ENCODE data around the gene ABCF3. TPM values are rescaled to one million over a fixed set of nuclear protein-coding genes. Genes with fewer than 3 reads are reported as not detected.

Gene ABCF3
- total RNA-seq, 1 experiment from 2014 or later: 33.4 TPM

Other genes starting within 250 kb of the ABCF3 start
- gene ABCC5, start 168.3 kb upstream of the ABCF3 start, total RNA-seq (2014; rRNA removed; shearing (Covaris generic)): 7.2 and 10.1 TPM in 2 replicates
- not detected in 2 replicates for gene HTR3D, start 154.5 kb upstream of the ABCF3 start, total RNA-seq (2014; rRNA removed; shearing (Covaris generic))
- gene HTR3C, start 133.2 kb upstream of the ABCF3 start, total RNA-seq (2014; rRNA removed; shearing (Covaris generic)): not detected in 2 replicates
- gene HTR3E, start 89.1 kb upstream of the ABCF3 start, total RNA-seq (2014; rRNA removed; shearing (Covaris generic)): not detected in 2 replicates
- gene EIF2B5, start 50.8 kb upstream of the ABCF3 start, total RNA-seq (2014; rRNA removed; shearing (Covaris generic)): 42.1 and 52.0 TPM in 2 replicates
- gene DVL3, start 30.8 kb upstream of the ABCF3 start, total RNA-seq (2014; rRNA removed; shearing (Covaris generic)): 21.9 and 27.8 TPM in 2 replicates
- gene AP2M1, start 11.3 kb upstream of the ABCF3 start, total RNA-seq (2014; rRNA removed; shearing (Covaris generic)): 699 and 754 TPM in 2 replicates
- not detected in 2 replicates for gene VWA5B2, start 43.4 kb downstream of the ABCF3 start, total RNA-seq (2014; rRNA removed; shearing (Covaris generic))
- 67.0 and 71.2 TPM in 2 replicates for gene ALG3, start 62.8 kb downstream of the ABCF3 start, total RNA-seq (2014; rRNA removed; shearing (Covaris generic))
- 7.3 and 9.6 TPM in 2 replicates for gene EEF1AKMT4, start 63.5 kb downstream of the ABCF3 start, total RNA-seq (2014; rRNA removed; shearing (Covaris generic))
- 0.29 and 0.96 TPM in 2 replicates for gene CAMK2N2, start 75.4 kb downstream of the ABCF3 start, total RNA-seq (2014; rRNA removed; shearing (Covaris generic))
- not detected in 2 replicates for gene ECE2, start 89.8 kb downstream of the ABCF3 start, total RNA-seq (2014; rRNA removed; shearing (Covaris generic))
- 542 and 803 TPM in 2 replicates for gene PSMD2, start 113.0 kb downstream of the ABCF3 start, total RNA-seq (2014; rRNA removed; shearing (Covaris generic))
- 164 and 173 TPM in 2 replicates for gene EIF4G1, start 128.4 kb downstream of the ABCF3 start, total RNA-seq (2014; rRNA removed; shearing (Covaris generic))
- 10.6 and 12.0 TPM in 2 replicates for gene FAM131A, start 151.4 kb downstream of the ABCF3 start, total RNA-seq (2014; rRNA removed; shearing (Covaris generic))
- gene CLCN2, start 175.4 kb downstream of the ABCF3 start, total RNA-seq (2014; rRNA removed; shearing (Covaris generic)): 3.0 and 6.3 TPM in 2 replicates
- gene POLR2H, start 175.5 kb downstream of the ABCF3 start, total RNA-seq (2014; rRNA removed; shearing (Covaris generic)): 146 and 181 TPM in 2 replicates
- gene THPO, start 192.0 kb downstream of the ABCF3 start, total RNA-seq (2014; rRNA removed; shearing (Covaris generic)): not detected in 2 replicates
- gene CHRD, start 193.9 kb downstream of the ABCF3 start, total RNA-seq (2014; rRNA removed; shearing (Covaris generic)): not detected in 2 replicates

All from RPMI7951 (cell line).